Progenitor cell of endocrine pancreas (in vitro differentiated cells): ENCODE data around the gene TTC23. TPM values are rescaled to one million over a fixed set of nuclear protein-coding genes. Genes with fewer than 3 reads are reported as not detected.

ENCODE experiments used
- DNase-seq: peaks from one replicate; pipeline ENCODE4 v3.0.0; 2021; ENCODE audit warnings: low spot score; ENCODE audit not compliant: unreplicated experiment
- H3K27ac Mint-ChIP-seq: 2 replicates; pipeline ENCODE4 v1.8.0; 2021; ENCODE audit warnings: mild to moderate bottlenecking, moderate library complexity, mixed read lengths
- H3K27me3 Mint-ChIP-seq: 2 replicates; pipeline ENCODE4 v1.8.0; 2021; ENCODE audit warnings: mixed read lengths
- H3K36me3 Mint-ChIP-seq: 2 replicates; pipeline ENCODE4 v1.8.0; 2022; ENCODE audit warnings: mixed read lengths; ENCODE audit not compliant: insufficient read depth
- H3K4me1 Mint-ChIP-seq: 2 replicates; pipeline ENCODE4 v1.8.0; 2021; ENCODE audit warnings: low read depth, mixed read lengths
- H3K4me3 Mint-ChIP-seq: 2 replicates; pipeline ENCODE4 v1.8.0; 2021; ENCODE audit warnings: low read depth, mild to moderate bottlenecking, moderate library complexity, mixed read lengths
- H3K9me3 Mint-ChIP-seq: 2 replicates; pipeline ENCODE4 v1.8.0; 2021; ENCODE audit warnings: low read depth, mixed read lengths
- total RNA-seq: library from RNA; stranded (reverse); gene quantifications from 2 replicates; pipeline ENCODE4 v1.2.1, GENCODE V29; 2021
- TF ChIP-seq, protein P1 (sequence below): fragments of 200-600 bp; sonication (generic); IDR thresholded peaks from one replicate; pipeline ENCODE4 v1.5.0; 2021; ENCODE audit warnings: antibody characterized with exemption, mild to moderate bottlenecking; ENCODE audit not compliant: unreplicated experiment

TTC23 gene
- total RNA-seq, 1 donor from 2014 or later = 28.4 TPM

DNA sequence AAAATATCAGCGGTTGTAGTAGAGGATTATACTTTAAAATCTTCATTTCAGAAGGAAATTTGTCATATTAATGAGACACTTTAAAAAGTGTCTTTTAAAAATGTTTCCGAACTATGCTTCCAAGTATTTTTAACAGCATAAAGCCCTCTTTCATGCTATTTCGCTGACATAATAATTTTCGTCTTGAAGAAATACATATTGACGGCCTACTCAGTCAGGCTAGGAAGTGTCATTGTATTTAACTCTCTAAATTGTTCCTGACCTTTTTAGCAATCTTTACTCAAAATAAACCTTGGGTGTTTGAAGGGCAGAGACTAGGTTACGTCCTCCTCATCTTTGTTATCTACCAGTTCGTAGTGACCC is 1.1 kb upstream of the TTC23 start:
- no peak for DNase-seq
- Mint-ChIP-seq H3K27me3 (no peaks in the 10 kb centered on the region), H3K36me3 (no peaks in the 10 kb centered on the region), H3K4me1 (peaks cover 14% of the 10 kb centered on the region), H3K9me3 (no peaks in the 10 kb centered on the region), H3K4me3 (no peak overlapping the region), H3K27ac (peak overlapping the region; percentile 96)
- TF ChIP-seq, protein P1, sequence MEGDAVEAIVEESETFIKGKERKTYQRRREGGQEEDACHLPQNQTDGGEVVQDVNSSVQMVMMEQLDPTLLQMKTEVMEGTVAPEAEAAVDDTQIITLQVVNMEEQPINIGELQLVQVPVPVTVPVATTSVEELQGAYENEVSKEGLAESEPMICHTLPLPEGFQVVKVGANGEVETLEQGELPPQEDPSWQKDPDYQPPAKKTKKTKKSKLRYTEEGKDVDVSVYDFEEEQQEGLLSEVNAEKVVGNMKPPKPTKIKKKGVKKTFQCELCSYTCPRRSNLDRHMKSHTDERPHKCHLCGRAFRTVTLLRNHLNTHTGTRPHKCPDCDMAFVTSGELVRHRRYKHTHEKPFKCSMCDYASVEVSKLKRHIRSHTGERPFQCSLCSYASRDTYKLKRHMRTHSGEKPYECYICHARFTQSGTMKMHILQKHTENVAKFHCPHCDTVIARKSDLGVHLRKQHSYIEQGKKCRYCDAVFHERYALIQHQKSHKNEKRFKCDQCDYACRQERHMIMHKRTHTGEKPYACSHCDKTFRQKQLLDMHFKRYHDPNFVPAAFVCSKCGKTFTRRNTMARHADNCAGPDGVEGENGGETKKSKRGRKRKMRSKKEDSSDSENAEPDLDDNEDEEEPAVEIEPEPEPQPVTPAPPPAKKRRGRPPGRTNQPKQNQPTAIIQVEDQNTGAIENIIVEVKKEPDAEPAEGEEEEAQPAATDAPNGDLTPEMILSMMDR = no peak

DNA sequence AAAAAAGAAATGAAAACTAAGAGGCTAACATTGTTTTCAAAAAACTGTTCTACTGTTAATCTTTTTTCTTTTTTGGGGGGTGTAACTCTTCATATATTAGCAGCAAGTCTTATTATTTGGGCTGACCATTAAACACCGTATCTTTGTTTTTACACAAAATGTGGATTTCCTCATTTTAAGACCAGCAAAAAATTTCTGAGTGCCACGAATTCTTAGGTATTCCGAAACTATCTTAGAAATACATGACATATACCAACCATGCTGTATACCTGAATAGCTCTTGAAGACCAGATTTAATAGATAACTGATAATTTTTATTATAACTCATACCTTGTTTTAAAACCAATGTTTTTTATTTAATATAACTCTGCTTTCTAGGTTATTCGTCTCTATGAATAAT is 620 bp upstream of the TTC23 start:
- Mint-ChIP-seq H3K27me3 (no peaks in the 10 kb centered on the region), H3K36me3 (no peaks in the 10 kb centered on the region), H3K9me3 (no peaks in the 10 kb centered on the region), H3K4me3 (no peak overlapping the region), H3K27ac (no peak overlapping the region), H3K4me1 (peaks cover 14% of the 10 kb centered on the region)
- DNase-seq = no peak
- TF ChIP-seq, protein P1 = no peak

DNA sequence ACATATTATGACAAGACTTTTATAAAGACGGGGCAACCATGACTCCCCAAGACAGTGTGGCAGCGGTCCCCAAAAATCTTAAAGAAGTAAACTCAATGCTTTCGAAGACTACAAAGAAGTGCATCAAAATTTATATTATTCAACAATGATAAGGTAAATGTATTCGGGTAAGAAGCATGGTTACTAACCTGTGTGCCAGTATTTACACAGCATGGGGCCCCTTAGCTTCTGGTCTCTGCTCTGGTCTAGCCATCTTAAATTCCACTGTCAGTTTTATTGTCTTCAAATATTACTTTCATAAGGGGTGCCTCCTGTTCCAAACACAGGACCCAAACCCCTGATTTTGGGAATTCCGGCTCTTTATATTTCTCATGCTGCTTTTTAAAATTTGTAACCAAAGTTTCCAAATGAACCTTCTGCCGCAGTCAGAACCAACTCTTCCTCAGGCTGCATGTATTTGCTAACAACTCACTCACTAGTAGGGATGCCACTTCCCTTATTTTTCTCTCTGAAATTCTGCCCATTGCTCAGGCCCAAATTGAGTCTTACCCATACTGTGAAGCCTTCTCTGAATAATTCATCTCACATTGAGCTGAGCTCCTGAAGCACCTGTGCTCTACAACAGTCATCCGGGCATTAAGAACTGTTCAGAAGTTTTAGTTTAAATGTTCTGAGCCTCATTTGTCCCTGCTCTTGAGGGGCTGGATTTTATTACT is 1.2 kb downstream of the TTC23 start:
- DNase-seq = no peak
- H3K36me3 Mint-ChIP-seq = no peaks in the 10 kb centered on the region
- peaks cover 11% of the 10 kb centered on the region for H3K4me1 Mint-ChIP-seq
- H3K27ac Mint-ChIP-seq = no peak overlapping the region
- no peak overlapping the region for H3K4me3 Mint-ChIP-seq
- no peaks in the 10 kb centered on the region for H3K9me3 Mint-ChIP-seq
- TF ChIP-seq, protein P1 = no peak
- H3K27me3 Mint-ChIP-seq = no peaks in the 10 kb centered on the region

DNA sequence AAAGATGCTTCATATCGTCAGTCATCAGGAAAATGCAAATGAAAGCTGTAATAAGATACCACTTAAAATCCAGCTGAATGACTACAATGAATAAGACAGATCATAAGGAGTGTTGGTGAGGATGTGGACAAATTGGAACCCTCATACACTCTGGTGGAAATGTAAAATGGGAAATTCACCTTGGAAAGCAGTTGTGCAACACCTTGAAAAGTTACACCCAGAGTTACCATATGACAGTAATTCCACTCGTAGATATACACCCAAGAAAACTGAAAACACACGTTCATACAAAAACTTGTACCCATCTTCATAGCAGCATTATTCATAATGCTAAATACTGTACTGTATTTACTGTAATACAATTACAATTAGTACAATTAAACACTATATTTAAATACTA is 2.3 kb downstream of the TTC23 start:
- TF ChIP-seq, protein P1 = no peak
- peaks cover 7% of the 10 kb centered on the region for H3K4me1 Mint-ChIP-seq
- H3K9me3 Mint-ChIP-seq = no peaks in the 10 kb centered on the region
- H3K27me3 Mint-ChIP-seq = no peaks in the 10 kb centered on the region
- no peak for DNase-seq
- no peaks in the 10 kb centered on the region for H3K36me3 Mint-ChIP-seq
- no peak overlapping the region for H3K4me3 Mint-ChIP-seq
- H3K27ac Mint-ChIP-seq = no peak overlapping the region

DNA sequence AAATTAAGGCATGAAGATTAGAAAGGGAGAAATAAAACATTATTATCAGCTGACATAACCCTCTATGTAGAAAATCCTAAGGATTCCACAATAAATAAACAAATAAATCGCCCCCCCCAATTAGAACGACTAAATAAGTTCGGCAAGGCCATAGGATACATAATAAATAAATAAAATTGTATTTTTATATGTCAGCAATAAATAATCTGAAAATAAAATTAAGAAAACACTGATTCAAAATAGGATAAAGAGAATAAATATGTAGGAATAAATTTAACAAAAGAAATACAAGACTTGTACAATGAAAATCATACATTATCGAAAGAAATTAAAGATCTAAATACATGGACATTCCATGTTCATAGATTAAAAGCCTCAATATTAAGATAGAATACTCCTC is 5.1 kb downstream of the TTC23 start:
- Mint-ChIP-seq H3K4me1 (peaks cover 2% of the 10 kb centered on the region), H3K36me3 (no peaks in the 10 kb centered on the region), H3K27ac (no peak overlapping the region), H3K9me3 (no peaks in the 10 kb centered on the region), H3K27me3 (no peaks in the 10 kb centered on the region), H3K4me3 (no peak overlapping the region)
- no peak for DNase-seq
- TF ChIP-seq, protein P1 = no peak
